NCI-H748 (cell line): ENCODE measurements around the gene FOXA3.
A peak's percentile ranks its signal among the peaks of the same experiment; 100 is the strongest.

ENCODE experiments used
- DNase-seq: peaks from one replicate; lab custom pipeline; 2025; ENCODE audit not compliant: unreplicated experiment; lab: John Stamatoyannopoulos, UW

The FOXA3 gene

GRCh38 chr19:45863840-45864628 is at the start of gene FOXA3:
TSS of gene FOXA3 (plus strand) at chr19:45864326. CDS start at chr19:45864457, 131 bp downstream.
- peak; percentile 77 for DNase-seq

GRCh38 chr19:45814851-45815480 is 49.2 kb upstream of the FOXA3 start, which contains the start of gene RSPH6A:
TSS of gene RSPH6A (minus strand) at chr19:45815308. CDS start at chr19:45815176, 132 bp downstream.
- DNase-seq: no peak

- no peak for DNase-seq
Measured at GRCh38 chr19:45815481-45816216, 48.5 kb upstream of the FOXA3 start.

- no peak for DNase-seq
Measured at GRCh38 chr19:45816236-45817009, 47.7 kb upstream of the FOXA3 start.

- peak; percentile 91 for DNase-seq
Measured at GRCh38 chr19:45817010-45817724, 47.0 kb upstream of the FOXA3 start.

- no peak for DNase-seq
Measured at GRCh38 chr19:45817725-45818301, 46.3 kb upstream of the FOXA3 start.

- no peak for DNase-seq
Measured at GRCh38 chr19:45819769-45820168, 44.4 kb upstream of the FOXA3 start.

- DNase-seq: no peak
Measured at GRCh38 chr19:45820413-45821102, 43.6 kb upstream of the FOXA3 start.

GRCh38 chr19:45821103-45821521 is 43.0 kb upstream of the FOXA3 start:
- no peak for DNase-seq

- DNase-seq: no peak
Measured at GRCh38 chr19:45821570-45821969, 42.6 kb upstream of the FOXA3 start.

GRCh38 chr19:45822716-45823115 is 41.4 kb upstream of the FOXA3 start:
- no peak for DNase-seq

- DNase-seq: no peak
Measured at GRCh38 chr19:45823182-45823581, 40.9 kb upstream of the FOXA3 start.

GRCh38 chr19:45824041-45824471 is 40.1 kb upstream of the FOXA3 start:
- no peak for DNase-seq

- DNase-seq: no peak
Measured at GRCh38 chr19:45824531-45825262, 39.4 kb upstream of the FOXA3 start.

GRCh38 chr19:45825263-45825605 is 38.9 kb upstream of the FOXA3 start:
- no peak for DNase-seq

- DNase-seq: no peak
Measured at GRCh38 chr19:45825917-45826893, 37.9 kb upstream of the FOXA3 start.

GRCh38 chr19:45826934-45827333 is 37.2 kb upstream of the FOXA3 start:
- no peak for DNase-seq
